Measurements from ENCODE around the gene SLC7A7. TPM values are rescaled to one million over a fixed set of nuclear protein-coding genes. Genes with fewer than 3 reads are reported as not detected.
A peak's percentile ranks its signal among the peaks of the same experiment; 100 is the strongest.

Gene SLC7A7
- total and polyA plus RNA-seq, 2 of the 13 experiments (the other 11 are each of a cell fraction or from before 2014, with no cell fraction given): 0.13 to 0.63 TPM

- TF ChIP-seq PPARG (CRISPR knock-in tag; conservative IDR thresholded peaks at IDR 0.05) (peak; percentile 31; the same call in 1 of the 2 replicates), RFXAP (CRISPR knock-in tag; IDR thresholded peaks at IDR 0.05; ENCODE audit: borderline replicate concordance) (0 out of 2 replicates have a peak, but pooled peaks have one; percentile 45), ZNF331 (CRISPR knock-in tag; IDR thresholded peaks at IDR 0.05) (peak; percentile 80), RXRB (CRISPR knock-in tag; IDR thresholded peaks at IDR 0.05; ENCODE audit: borderline replicate concordance) (peak; percentile 69; the same call in 1 of the 2 replicates), TSC22D2 (CRISPR knock-in tag; IDR thresholded peaks at IDR 0.05; ENCODE audit: borderline replicate concordance) (peak; percentile 52; the same call in 1 of the 2 replicates), ZNF501 (CRISPR knock-in tag; IDR thresholded peaks at IDR 0.05) (peak; percentile 59; the same call in 1 of the 2 replicates), NCOA1 (CRISPR knock-in tag; IDR thresholded peaks at IDR 0.05) (no peak), HNF4G (IDR thresholded peaks at IDR 0.05; ENCODE audit: borderline replicate concordance, low read depth, low read length) (no peak), HNF4G (CRISPR knock-in tag; IDR thresholded peaks at IDR 0.05; ENCODE audit: borderline replicate concordance, low read depth) (peak; percentile 41; the same call in 1 of the 2 replicates), KDM5B (CRISPR knock-in tag; IDR thresholded peaks at IDR 0.05; ENCODE audit: borderline replicate concordance) (no peak), KMT2A (CRISPR knock-in tag; IDR thresholded peaks at IDR 0.05) (0 out of 2 replicates have a peak, but pooled peaks have one; percentile 36), TFDP1 (CRISPR knock-in tag; IDR thresholded peaks at IDR 0.05; ENCODE audit: borderline replicate concordance) (peak; percentile 47; the same call in 1 of the 2 replicates), GATAD1 (CRISPR knock-in tag; IDR thresholded peaks at IDR 0.05) (peak; percentile 60; the same call in 1 of the 2 replicates), KDM4B (CRISPR knock-in tag; IDR thresholded peaks at IDR 0.05) (peak; percentile 61; the same call in 1 of the 2 replicates), ZKSCAN5 (CRISPR knock-in tag; IDR thresholded peaks at IDR 0.05) (no peak), ERF (CRISPR knock-in tag; IDR thresholded peaks at IDR 0.05) (peak; percentile 61; the same call in 1 of the 2 replicates), HMGXB3 (CRISPR knock-in tag; IDR thresholded peaks at IDR 0.05; ENCODE audit: borderline replicate concordance) (peak; percentile 58; the same call in 1 of the 2 replicates), SP140L (CRISPR knock-in tag; IDR thresholded peaks at IDR 0.05; ENCODE audit: borderline replicate concordance) (peak; percentile 94; the same call in 1 of the 2 replicates), ZNF317 (CRISPR knock-in tag; IDR thresholded peaks at IDR 0.05) (peak; percentile 55; the same call in 1 of the 2 replicates)
- TF ChIP-seq, protein P1, sequence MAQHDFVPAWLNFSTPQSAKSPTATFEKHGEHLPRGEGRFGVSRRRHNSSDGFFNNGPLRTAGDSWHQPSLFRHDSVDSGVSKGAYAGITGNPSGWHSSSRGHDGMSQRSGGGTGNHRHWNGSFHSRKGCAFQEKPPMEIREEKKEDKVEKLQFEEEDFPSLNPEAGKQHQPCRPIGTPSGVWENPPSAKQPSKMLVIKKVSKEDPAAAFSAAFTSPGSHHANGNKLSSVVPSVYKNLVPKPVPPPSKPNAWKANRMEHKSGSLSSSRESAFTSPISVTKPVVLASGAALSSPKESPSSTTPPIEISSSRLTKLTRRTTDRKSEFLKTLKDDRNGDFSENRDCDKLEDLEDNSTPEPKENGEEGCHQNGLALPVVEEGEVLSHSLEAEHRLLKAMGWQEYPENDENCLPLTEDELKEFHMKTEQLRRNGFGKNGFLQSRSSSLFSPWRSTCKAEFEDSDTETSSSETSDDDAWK (CRISPR knock-in tag; IDR thresholded peaks at IDR 0.05): no peak
- TF ChIP-seq, protein P2, sequence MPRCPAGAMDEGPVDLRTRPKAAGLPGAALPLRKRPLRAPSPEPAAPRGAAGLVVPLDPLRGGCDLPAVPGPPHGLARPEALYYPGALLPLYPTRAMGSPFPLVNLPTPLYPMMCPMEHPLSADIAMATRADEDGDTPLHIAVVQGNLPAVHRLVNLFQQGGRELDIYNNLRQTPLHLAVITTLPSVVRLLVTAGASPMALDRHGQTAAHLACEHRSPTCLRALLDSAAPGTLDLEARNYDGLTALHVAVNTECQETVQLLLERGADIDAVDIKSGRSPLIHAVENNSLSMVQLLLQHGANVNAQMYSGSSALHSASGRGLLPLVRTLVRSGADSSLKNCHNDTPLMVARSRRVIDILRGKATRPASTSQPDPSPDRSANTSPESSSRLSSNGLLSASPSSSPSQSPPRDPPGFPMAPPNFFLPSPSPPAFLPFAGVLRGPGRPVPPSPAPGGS (CRISPR knock-in tag; IDR thresholded peaks at IDR 0.05): 0 out of 2 replicates have a peak, but pooled peaks have one; percentile 4
Observed at GRCh38 chr14:22822571-22823098, 7.4 kb upstream of the SLC7A7 start (continued).

Data from HepG2 (cell line).